ENCODE measurements around the gene ERF. TPM values are rescaled to one million over a fixed set of nuclear protein-coding genes. Genes with fewer than 3 reads are reported as not detected.
A peak's percentile ranks its signal among the peaks of the same experiment; 100 is the strongest.

ERF gene
- total and polyA plus RNA-seq, 2 of the 4 experiments (the other 2 are of a cell fraction), result 5.2 to 32.4 TPM

DNA sequence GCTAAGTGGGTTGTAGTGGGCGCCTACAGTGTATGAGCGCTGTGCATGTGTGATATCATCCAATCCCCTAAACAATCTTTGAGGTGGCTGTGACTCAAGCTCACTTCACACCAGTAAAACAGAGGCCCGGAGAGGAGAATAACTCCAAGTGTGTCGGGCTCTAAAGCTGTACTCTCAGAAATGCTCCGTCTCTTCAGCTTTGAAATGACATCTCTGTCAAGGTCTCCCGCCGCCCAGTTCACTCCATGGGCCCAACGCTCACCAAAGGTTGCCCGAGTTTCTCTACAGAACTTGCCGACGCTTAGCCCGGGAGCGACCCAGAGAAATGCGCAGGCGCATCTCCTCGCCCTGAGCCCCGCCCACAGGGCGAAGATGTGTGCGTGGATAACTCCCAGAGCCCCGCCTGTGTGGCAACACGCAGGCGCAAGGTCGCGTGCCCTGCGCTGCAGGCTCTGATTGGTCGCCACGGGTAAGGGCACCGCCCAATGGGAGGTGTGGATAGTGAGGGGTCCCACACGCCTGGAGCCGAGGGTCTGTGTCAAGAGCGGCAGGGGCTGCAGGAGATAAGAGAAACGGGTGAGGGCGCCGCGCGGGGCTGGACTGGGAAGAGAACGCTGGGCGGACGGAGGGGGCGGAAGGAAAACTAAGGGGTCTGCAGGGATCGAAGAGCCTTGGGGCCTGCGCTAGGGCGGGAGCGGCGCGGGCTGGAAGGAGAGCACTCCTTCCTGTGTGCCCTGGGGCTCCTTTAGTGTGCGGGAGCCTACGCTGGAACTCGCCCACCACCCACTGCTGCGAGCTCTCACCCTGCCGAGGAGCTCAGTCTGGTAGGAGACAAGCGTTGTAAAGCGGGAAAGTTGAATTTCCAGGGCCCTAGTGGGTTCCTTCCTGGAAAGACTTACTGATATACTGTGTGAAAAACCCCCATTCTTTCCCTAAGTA, 34.8 kb downstream of the ERF start, which contains the start of gene ZNF526:
TSS of gene ZNF526 (plus strand) at position 501 of the 939 bp plus-strand sequence. CDS start 4,092 bp downstream, outside the sequence.
- Histone ChIP-seq H3K79me1 (ENCODE audit: low read depth in 1 of 2, low read length in 2 of 2) (peaks cover 25 to 80% of the 10 kb centered on the region in 2 experiments), H3K9me3 (ENCODE audit: control insufficient read depth, insufficient read depth, low read length) (no peaks in the 10 kb centered on the region), H2BK20ac (ENCODE audit: low read depth, low read length) (peak within 1 kb of the TSS; percentile 9; the same call in 1 of the 2 replicates), H3K27me3 (ENCODE audit: control insufficient read depth, insufficient read depth, low read length) (no peaks in the 10 kb centered on the region), H2BK120ac (ENCODE audit: low read depth, low read length) (peak within 1 kb of the TSS; percentile 66; the same call in 1 of the 2 replicates), H4K91ac (ENCODE audit: insufficient read depth, low read depth, low read length) (peak within 1 kb of the TSS; percentile 83), H3K27ac (ENCODE audit: insufficient read depth, low read length) (peak within 1 kb of the TSS; percentile 82), H3K4me2 (ENCODE audit: low read depth, low read length) (peak within 1 kb of the TSS; percentile 83), H2BK5ac (ENCODE audit: low read depth, low read length, poor library complexity, severe bottlenecking) (peak within 1 kb of the TSS; percentile 83), H3K9ac (ENCODE audit: low read depth, low read length) (peak within 1 kb of the TSS; percentile 92), H3K23ac (ENCODE audit: low read depth, low read length) (peak within 1 kb of the TSS; percentile 86), H3K56ac (ENCODE audit: extremely low read depth, insufficient read depth, low read length) (peak within 1 kb of the TSS; percentile 84), H4K20me1 (ENCODE audit: insufficient read depth, low read length) (peaks cover 20% of the 10 kb centered on the region), H3K9me1 (ENCODE audit: insufficient read depth, low read length) (peaks cover 7% of the 10 kb centered on the region), H3K4ac (ENCODE audit: low read depth, low read length) (peak within 1 kb of the TSS; percentile 85), H3K36me3 (ENCODE audit: control insufficient read depth, insufficient read depth, low read length) (peaks cover 12% of the 10 kb centered on the region), H4K5ac (ENCODE audit: low read depth, low read length) (peak within 1 kb of the TSS; percentile 68), H3K18ac (ENCODE audit: low read depth, low read length) (peak within 1 kb of the TSS; percentile 22; the same call in 1 of the 2 replicates), H4K8ac (ENCODE audit: low read depth in 2 of 2, low read length in 2 of 2) (peak within 1 kb of the TSS; percentile 80 to 92), H3K4me3 (ENCODE audit: insufficient read depth, low read depth, low read length) (peak within 1 kb of the TSS; percentile 70), H2AK9ac (replicated peaks; ENCODE audit: low read depth, low read length, poor library complexity) (peak within 1 kb of the TSS; percentile 94), H2BK15ac (ENCODE audit: low read depth, low read length) (peak within 1 kb of the TSS; percentile 21; the same call in 1 of the 3 replicates), H2AFZ (replicated peaks; ENCODE audit: low read length, poor library complexity) (peak within 1 kb of the TSS; percentile 88), H3K4me1 (ENCODE audit: control insufficient read depth, insufficient read depth, low read length) (peaks cover 11% of the 10 kb centered on the region), H2AK5ac (ENCODE audit: low read depth, low read length) (peak within 1 kb of the TSS; percentile 90), H3K14ac (replicated peaks; ENCODE audit: low read depth, low read length) (peak within 1 kb of the TSS; percentile 88)
- ChIA-PET POLR2A (ENCODE audit: unreplicated experiment) (no interaction called here), CTCF (interaction anchor here (0.6 kb wide), 1 partner anchor 15 kb away, joined by 3 read pairs; no protein-coding TSS in a partner anchor)
- intact Hi-C loops (cut with micrococcal nuclease), result loop anchor here (2.0 kb wide), 1 partner anchor 23 kb away; the partner anchor contains the start of gene GSK3A
- BruUV-seq (replicated peaks), result no TSS peak
- DNase-seq (peak; percentile 97), ATAC-seq (ENCODE audit: low read depth) (peak; percentile 86)
- dilution Hi-C loops (cut with HindIII; ENCODE audit: low sequenced_read_pairs, unreplicated experiment), result no loop called here
- in situ Hi-C loops (cut with MboI; ENCODE audit: low sequenced_read_pairs), result no loop called here
- 0% methylated on average over 16 of the region's 53 CpGs; no CpG with 5 or more reads in 1 of the 2 experiments for WGBS, 2 experiments (ENCODE audit: extremely low coverage in 2 of 2, insufficient read length in 1 of 2)
- TF ChIP-seq RFX5 (IDR thresholded peaks at IDR 0.05; ENCODE audit: low read depth, low read length) (0 out of 2 replicates have a peak, but pooled peaks have one; percentile 56), SMC3 (IDR thresholded peaks at IDR 0.05; ENCODE audit: low read depth, low read length) (0 out of 2 replicates have a peak, but pooled peaks have one; percentile 16), MXI1 (IDR thresholded peaks at IDR 0.05; ENCODE audit: borderline replicate concordance, low read depth, low read length) (peak; percentile 73), FOS (IDR thresholded peaks at IDR 0.05; ENCODE audit: low read depth, low read length) (peak; percentile 70; the same call in 1 of the 2 replicates), MAZ (IDR thresholded peaks at IDR 0.05; ENCODE audit: borderline replicate concordance, low read depth, low read length) (peak; percentile 61; the same call in 1 of the 2 replicates), POLR2A (IDR thresholded peaks at IDR 0.05; ENCODE audit: low read depth, low read length) (peak; percentile 88), CHD1 (IDR thresholded peaks at IDR 0.05; ENCODE audit: low read depth, low read length) (peak; percentile 13; the same call in 1 of the 2 replicates), MAFK (IDR thresholded peaks at IDR 0.05; ENCODE audit: low read depth, low read length) (no peak), RAD21 (IDR thresholded peaks at IDR 0.05; ENCODE audit: low read length) (peak; percentile 11), BHLHE40 (IDR thresholded peaks at IDR 0.05; ENCODE audit: low read depth, low read length) (peak; percentile 100), RCOR1 (IDR thresholded peaks at IDR 0.05; ENCODE audit: insufficient replicate concordance, low read length) (no peak), NFE2L2 (IDR thresholded peaks at IDR 0.05; ENCODE audit: low read depth, low read length) (no peak), CEBPB (IDR thresholded peaks at IDR 0.05; ENCODE audit: low read depth, low read length) (peak; percentile 72), ELK1 (IDR thresholded peaks at IDR 0.05; ENCODE audit: borderline replicate concordance, low read depth, low read length) (no peak), USF2 (IDR thresholded peaks at IDR 0.05; ENCODE audit: low read depth, low read length) (peak; percentile 94)
